MM.1S (cell line): ENCODE data around the gene AGER.

ENCODE experiments used
- DNase-seq: peaks from one replicate; pipeline ENCODE4 v3.0.0-alpha.2; 2015
- H2AFZ ChIP-seq: fragments of 300-600 bp; sonication (generic); 2 replicates; pipeline ENCODE4 v1.6.0; 2016; ENCODE audit warnings: antibody characterized with exemption, low read length
- H3F3A ChIP-seq: fragments of 300-600 bp; sonication (generic); 2 replicates; pipeline ENCODE4 v1.6.1; 2016; ENCODE audit warnings: mild to moderate bottlenecking, antibody characterized with exemption, low read length, moderate library complexity, mixed read lengths; ENCODE audit not compliant: insufficient read depth
- H3K27ac ChIP-seq: fragments of 300-600 bp; sonication (generic); 2 replicates; pipeline ENCODE4 v1.5.1; 2016; ENCODE audit warnings: mild to moderate bottlenecking, low read length
- H3K27me3 ChIP-seq: fragments of 300-600 bp; sonication (generic); replicated peaks from 2 replicates; pipeline ENCODE4 v1.6.0; 2016; ENCODE audit warnings: low read length; ENCODE audit not compliant: insufficient read depth
- H3K36me3 ChIP-seq: fragments of 300-600 bp; sonication (generic); replicated peaks from 2 replicates; pipeline ENCODE4 v1.6.1; 2016; ENCODE audit warnings: mild to moderate bottlenecking, low read length, mixed read lengths; ENCODE audit not compliant: insufficient read depth
- H3K4me1 ChIP-seq: fragments of 300-600 bp; sonication (generic); 2 replicates; pipeline ENCODE4 v1.6.1; 2016; ENCODE audit warnings: low read length, mixed read lengths
- H3K4me2 ChIP-seq: fragments of 300-600 bp; sonication (generic); 2 replicates; pipeline ENCODE4 v1.6.0; 2016; ENCODE audit warnings: low read depth, low read length
- H3K4me3 ChIP-seq: fragments of 300-600 bp; sonication (generic); 2 replicates; pipeline ENCODE4 v1.5.1; 2016; ENCODE audit warnings: low read length, mixed read lengths
- H3K79me2 ChIP-seq: fragments of 300-600 bp; sonication (generic); 2 replicates; pipeline ENCODE4 v1.6.1; 2016; ENCODE audit warnings: mixed run types, low read length, mixed read lengths
- H3K9ac ChIP-seq: fragments of 300-600 bp; sonication (generic); 2 replicates; pipeline ENCODE4 v1.6.1; 2016; ENCODE audit warnings: low read length, mixed read lengths
- H3K9me2 ChIP-seq: fragments of 300-600 bp; sonication (generic); replicated peaks from 2 replicates; pipeline ENCODE4 v1.6.1; 2016; ENCODE audit warnings: mild to moderate bottlenecking, low read length, mixed read lengths; ENCODE audit not compliant: insufficient read depth
- H3K9me3 ChIP-seq: fragments of 300-600 bp; sonication (generic); replicated peaks from 2 replicates; pipeline ENCODE4 v1.6.1; 2016; ENCODE audit warnings: mild to moderate bottlenecking, low read length, mixed read lengths; ENCODE audit not compliant: insufficient read depth
- H4K20me1 ChIP-seq: fragments of 300-600 bp; sonication (generic); 2 replicates; pipeline ENCODE4 v1.6.1; 2016; ENCODE audit warnings: mild to moderate bottlenecking, low read length, moderate library complexity, mixed read lengths; ENCODE audit not compliant: insufficient read depth
- EZH2 ChIP-seq: fragments of 300-600 bp; sonication (generic); optimal IDR thresholded peaks from 2 replicates; pipeline ENCODE3; 2017; ENCODE audit warnings: low read depth, mild to moderate bottlenecking, antibody characterized with exemption, low read length, mixed read lengths
- EZH2phosphoT487 ChIP-seq: fragments of 300-600 bp; sonication (generic); IDR thresholded peaks from 2 replicates; pipeline ENCODE4 v1.6.1; 2018; ENCODE audit warnings: antibody characterized with exemption, low read length
- TF ChIP-seq, protein P1 (sequence below): fragments of 300-600 bp; sonication (generic); IDR thresholded peaks from 2 replicates; pipeline ENCODE4 v1.5.1; 2016; ENCODE audit warnings: antibody characterized with exemption, low read length, mixed read lengths

AGER gene

DNA sequence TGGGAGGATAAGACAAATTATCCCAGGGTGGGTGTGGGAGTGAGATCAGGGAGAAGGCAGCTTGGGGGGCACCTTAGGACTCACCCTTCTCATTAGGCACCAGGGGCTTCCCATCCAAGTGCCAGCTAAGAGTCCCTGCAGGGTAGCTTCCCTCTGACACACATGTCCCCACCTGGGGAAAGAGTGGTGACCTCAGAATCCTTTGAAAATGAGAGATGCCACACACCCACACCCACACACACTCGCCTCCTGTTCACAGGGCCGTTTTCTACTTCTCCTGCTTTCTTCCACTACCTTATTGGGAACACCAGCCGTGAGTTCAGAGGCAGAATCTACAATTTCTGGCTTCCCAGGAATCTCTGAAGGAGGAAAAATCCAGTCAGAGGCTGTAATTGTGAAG is 1.0 kb downstream of the AGER start:
- Histone ChIP-seq H3F3A (0 out of 2 replicates have a peak, but pooled peaks cover under 1% of the 10 kb centered on the region), H2AFZ (no peak overlapping the region), H3K27me3 (no peaks in the 10 kb centered on the region), H3K27ac (no peak overlapping the region), H3K79me2 (peaks cover 8% of the 10 kb centered on the region), H4K20me1 (no peaks in the 10 kb centered on the region), H3K4me3 (no peak overlapping the region), H3K4me2 (no peak overlapping the region), H3K9ac (no peak overlapping the region), H3K4me1 (peaks cover 5% of the 10 kb centered on the region), H3K9me3 (no peaks in the 10 kb centered on the region), H3K36me3 (no peaks in the 10 kb centered on the region), H3K9me2 (no peaks in the 10 kb centered on the region)
- TF ChIP-seq, protein P1, sequence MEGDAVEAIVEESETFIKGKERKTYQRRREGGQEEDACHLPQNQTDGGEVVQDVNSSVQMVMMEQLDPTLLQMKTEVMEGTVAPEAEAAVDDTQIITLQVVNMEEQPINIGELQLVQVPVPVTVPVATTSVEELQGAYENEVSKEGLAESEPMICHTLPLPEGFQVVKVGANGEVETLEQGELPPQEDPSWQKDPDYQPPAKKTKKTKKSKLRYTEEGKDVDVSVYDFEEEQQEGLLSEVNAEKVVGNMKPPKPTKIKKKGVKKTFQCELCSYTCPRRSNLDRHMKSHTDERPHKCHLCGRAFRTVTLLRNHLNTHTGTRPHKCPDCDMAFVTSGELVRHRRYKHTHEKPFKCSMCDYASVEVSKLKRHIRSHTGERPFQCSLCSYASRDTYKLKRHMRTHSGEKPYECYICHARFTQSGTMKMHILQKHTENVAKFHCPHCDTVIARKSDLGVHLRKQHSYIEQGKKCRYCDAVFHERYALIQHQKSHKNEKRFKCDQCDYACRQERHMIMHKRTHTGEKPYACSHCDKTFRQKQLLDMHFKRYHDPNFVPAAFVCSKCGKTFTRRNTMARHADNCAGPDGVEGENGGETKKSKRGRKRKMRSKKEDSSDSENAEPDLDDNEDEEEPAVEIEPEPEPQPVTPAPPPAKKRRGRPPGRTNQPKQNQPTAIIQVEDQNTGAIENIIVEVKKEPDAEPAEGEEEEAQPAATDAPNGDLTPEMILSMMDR: no peak
- TF ChIP-seq EZH2phosphoT487: no peak
- TF ChIP-seq EZH2: no peak
- DNase-seq: no peak

DNA sequence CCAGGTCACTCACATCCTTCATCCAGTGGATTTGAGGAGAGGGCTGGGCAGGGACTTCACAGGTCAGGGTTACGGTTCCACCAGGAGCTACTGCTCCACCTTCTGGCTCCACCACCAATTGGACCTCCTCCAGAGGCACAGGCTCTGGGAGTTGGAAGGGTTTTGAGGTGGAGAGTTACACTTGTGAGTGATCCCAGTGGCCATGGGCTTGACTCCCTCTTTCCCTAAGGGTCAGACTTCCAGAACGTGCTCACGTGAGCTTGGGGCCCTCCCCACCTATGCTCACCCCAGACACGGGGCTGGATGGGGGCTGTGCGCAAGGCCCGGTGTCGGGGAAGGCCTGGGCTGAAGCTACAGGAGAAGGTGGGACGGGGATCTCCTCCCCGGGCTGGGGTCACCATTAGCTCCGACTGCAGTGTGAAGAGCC is 1.5 kb downstream of the AGER start:
- Histone ChIP-seq H3K27me3 (no peaks in the 10 kb centered on the region), H3K9ac (no peak overlapping the region), H3K4me3 (no peak overlapping the region), H3K27ac (no peak overlapping the region), H3K36me3 (no peaks in the 10 kb centered on the region), H3K79me2 (peaks cover 8% of the 10 kb centered on the region), H3K4me1 (peaks cover 5% of the 10 kb centered on the region), H3K9me3 (no peaks in the 10 kb centered on the region), H3K9me2 (no peaks in the 10 kb centered on the region), H3F3A (peaks cover 5% of the 10 kb centered on the region), H3K4me2 (no peak overlapping the region), H2AFZ (no peak overlapping the region), H4K20me1 (no peaks in the 10 kb centered on the region)
- TF ChIP-seq EZH2phosphoT487 (no peak), EZH2 (no peak)
- TF ChIP-seq, protein P1: no peak
- DNase-seq: no peak

DNA sequence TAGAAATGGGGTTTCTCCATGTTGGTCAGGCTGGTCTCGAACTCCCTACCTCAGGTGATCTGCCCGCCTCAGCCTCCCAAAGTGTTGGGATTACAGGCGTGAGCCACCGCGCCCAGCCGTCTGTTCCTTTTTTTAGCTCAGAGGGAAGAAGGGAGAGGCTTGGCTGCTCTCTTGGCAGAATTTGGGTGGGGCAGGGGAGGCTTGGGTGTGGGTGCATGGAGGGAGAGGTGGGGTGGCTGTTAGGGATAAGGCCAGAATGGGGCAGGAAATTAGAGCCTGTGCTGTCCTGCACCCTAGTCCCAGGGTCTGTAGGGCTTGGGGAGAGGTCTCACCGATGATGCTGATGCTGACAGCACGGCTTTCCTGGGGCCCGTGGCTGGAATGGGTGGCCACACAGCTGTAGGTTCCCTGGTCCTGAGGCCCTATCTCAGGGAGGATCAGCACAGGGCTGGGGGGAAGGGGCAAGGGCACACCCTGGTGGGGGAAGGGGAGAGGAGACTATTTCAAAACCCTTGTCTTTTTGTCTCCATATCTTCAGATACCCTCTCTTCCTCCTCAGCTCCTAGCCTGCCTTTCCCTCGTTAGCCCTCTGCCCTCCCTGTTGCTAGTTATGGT is 2.0 kb downstream of the AGER start:
- TF ChIP-seq EZH2 (no peak), EZH2phosphoT487 (no peak)
- TF ChIP-seq, protein P1: no peak
- Histone ChIP-seq H3K4me3 (no peak overlapping the region), H3K36me3 (no peaks in the 10 kb centered on the region), H2AFZ (no peak overlapping the region), H3K27me3 (no peaks in the 10 kb centered on the region), H3K9me2 (no peaks in the 10 kb centered on the region), H3K9me3 (no peaks in the 10 kb centered on the region), H3F3A (peaks cover 10% of the 10 kb centered on the region), H3K27ac (no peak overlapping the region), H3K79me2 (peaks cover 8% of the 10 kb centered on the region), H3K4me2 (no peak overlapping the region), H3K4me1 (peaks cover 7% of the 10 kb centered on the region), H3K9ac (no peak overlapping the region), H4K20me1 (no peaks in the 10 kb centered on the region)
- no peak for DNase-seq
